GM19240 (cell line): ENCODE results near the gene STXBP6.

Experiments used
- DNase-seq: peaks from one replicate; pipeline ENCODE4 v3.0.0; 2011; ENCODE audit warnings: low spot score; ENCODE audit not compliant: insufficient read length

The STXBP6 gene

DNA sequence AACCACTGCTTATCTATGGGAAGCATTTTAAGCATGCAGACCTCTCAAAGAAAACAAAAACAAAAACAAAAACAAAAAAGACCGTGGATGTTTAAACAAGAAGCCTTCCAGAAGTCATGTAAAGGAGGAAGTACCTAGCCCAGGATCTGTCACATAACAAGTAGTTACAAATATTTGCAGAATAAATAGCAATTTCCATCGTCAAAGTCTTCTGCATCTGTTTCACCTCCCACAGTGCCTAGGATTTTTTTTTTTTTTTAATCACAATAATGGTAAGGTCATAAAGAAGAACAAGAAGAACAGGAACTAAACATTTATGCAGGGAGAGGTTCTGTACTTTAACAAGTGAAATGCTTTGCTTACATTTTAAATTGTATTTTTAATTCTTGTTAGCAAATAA lies 2.4 kb upstream of the STXBP6 start:
- DNase-seq = no peak

- DNase-seq = no peak
Observed at GRCh38 chr14:25050269-25051150, 563 bp upstream of the STXBP6 start.

DNA sequence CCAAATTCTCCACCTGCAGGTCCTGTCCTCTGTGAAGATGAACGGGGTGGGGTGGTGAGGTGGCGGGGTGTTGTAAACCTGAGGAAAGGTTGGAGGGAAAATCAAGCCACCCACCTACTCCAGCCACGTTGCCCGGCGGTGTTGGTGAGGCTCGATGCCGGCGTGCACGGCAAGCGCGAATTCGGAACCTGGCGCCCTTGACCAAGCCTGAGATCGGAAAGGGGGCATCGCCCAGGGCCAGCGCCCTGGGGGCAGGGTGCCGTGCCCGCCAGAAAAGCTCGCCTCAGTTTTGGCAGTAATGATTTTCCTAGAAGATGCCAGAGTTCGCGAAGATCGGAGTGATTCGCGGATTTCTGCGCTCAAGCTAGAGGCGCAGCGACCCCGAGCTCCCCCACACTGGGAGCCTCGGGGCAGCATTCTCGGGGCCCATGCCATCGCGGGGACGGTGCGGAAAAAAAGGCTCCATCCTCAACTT lies 817 bp downstream of the STXBP6 start:
- no peak for DNase-seq

GRCh38 chr14:25048170-25049016 lies 1.6 kb downstream of the STXBP6 start:
- DNase-seq = no peak

GRCh38 chr14:25046301-25046943 lies 3.5 kb downstream of the STXBP6 start:
- DNase-seq = no peak

GRCh38 chr14:25044106-25044698 lies 5.7 kb downstream of the STXBP6 start:
- DNase-seq = no peak

GRCh38 chr14:25042362-25043299 lies 7.3 kb downstream of the STXBP6 start:
- no peak for DNase-seq

DNA sequence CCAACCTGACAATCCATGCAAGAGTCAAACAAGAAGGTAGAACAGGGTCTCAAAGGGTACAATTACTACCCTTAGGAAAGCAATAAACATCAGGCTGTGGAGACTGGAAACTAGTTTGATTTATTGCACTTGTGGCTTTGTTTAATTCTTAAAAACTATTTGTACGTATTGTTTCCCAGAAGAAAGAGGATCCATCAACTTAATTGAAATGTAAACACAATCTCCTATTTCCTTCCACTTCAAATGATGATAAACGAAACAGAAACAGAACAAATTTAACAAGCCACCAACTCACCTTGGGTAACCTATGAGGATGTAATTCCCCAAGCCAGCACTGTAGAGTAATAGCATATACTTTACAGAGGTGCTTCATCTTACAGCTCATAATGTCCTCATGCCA lies 8.0 kb downstream of the STXBP6 start:
- no peak for DNase-seq

GRCh38 chr14:25041484-25041883 lies 8.5 kb downstream of the STXBP6 start:
- DNase-seq = no peak

DNA sequence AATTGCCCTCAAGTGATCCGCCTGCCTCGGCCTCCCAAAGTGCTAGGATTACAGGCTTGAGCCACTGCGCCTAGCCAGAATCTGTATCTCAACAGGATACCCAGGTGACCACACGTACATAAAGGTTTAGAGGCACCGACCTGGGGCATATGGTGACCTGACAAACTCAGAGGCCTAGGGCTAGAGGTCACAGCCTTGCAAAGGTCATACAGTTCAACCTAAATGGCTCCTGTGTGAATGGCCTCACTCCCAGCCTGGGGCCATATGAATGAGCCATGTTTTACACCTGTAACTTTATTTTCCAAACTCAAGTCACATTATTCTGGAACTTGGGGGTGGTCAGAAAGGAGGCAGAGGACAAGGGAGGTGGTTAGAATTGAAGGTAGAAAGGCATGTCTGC lies 10.0 kb downstream of the STXBP6 start:
- no peak for DNase-seq

DNA sequence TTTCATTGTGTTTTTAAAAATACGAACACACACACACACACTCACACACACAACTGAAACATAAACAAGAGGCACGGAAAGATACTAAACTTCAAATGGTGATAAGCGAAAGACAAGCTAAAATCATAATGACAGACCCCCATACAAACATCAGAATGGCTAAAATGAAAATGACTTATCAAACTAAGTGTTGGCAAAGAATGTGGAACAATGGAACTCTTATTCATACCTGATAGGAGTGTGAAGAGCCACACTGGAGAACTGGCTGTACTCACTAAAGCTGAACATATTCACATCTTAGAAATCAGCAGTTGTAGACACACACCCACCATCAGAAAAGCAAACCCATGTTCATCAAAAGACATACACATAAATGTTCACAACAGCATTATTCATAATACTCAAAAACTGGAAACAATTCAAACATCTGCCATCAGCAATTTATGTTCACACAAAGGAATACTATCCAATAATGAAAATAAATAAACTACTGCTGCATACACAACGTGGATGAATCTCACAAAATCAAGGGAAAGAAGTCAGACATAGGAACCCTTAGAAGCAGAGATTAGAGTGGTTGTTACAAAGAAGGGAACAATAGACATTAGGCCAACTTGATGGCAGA lies 11.8 kb downstream of the STXBP6 start:
- no peak for DNase-seq

GRCh38 chr14:25037032-25037431 lies 12.9 kb downstream of the STXBP6 start:
- no peak for DNase-seq

GRCh38 chr14:25034803-25035681 lies 14.9 kb downstream of the STXBP6 start:
- DNase-seq = no peak

DNA sequence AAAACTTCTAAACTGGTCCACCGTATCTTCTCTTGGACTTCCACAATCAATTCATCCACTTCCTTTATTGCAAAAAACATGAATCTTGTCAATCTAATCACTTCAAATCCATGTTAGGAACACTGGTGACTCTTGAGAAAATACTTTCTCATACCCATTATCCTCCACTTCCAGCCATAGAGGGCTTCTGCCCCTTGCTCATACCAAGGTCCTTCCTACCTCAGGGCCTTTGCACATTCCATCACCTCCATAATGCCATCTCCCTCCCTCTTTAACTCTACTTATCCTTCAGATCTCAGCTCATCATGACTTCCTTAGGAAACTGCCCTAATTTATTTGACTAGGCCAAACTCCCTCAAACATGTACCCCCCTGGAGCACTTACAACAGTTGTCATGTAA lies 16.6 kb downstream of the STXBP6 start:
- DNase-seq = no peak

DNA sequence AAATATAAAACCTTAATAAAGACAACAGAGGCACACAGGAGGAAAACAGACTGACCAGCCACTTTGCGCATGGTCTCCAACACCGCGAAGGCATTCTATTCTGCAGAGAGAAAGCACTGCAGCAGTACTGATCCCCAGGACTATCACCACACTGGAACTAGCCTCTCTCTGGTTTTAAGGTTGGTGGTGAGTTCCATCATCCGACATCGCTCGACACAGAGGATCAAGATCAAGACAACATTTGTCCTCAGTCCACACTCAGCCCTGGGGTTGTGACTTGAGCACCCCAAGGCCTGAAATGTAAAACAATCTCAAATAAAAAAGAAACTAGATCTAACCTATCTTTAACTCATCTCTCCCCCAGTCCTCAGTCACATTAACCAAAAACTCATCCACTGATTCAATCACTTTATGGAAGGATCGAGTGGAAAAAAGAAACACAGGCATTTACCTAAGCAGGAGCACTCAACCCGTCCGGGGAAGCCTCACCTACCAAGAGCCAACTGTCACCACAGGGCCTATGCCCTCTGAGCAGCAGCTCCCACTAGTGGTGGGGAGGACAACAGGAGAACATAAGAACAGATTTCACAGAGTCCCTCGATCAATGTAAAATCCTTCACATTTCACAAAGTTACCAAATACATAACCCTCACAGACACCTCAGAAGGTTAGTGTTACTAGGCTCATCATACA lies 17.7 kb downstream of the STXBP6 start:
- no peak for DNase-seq

DNA sequence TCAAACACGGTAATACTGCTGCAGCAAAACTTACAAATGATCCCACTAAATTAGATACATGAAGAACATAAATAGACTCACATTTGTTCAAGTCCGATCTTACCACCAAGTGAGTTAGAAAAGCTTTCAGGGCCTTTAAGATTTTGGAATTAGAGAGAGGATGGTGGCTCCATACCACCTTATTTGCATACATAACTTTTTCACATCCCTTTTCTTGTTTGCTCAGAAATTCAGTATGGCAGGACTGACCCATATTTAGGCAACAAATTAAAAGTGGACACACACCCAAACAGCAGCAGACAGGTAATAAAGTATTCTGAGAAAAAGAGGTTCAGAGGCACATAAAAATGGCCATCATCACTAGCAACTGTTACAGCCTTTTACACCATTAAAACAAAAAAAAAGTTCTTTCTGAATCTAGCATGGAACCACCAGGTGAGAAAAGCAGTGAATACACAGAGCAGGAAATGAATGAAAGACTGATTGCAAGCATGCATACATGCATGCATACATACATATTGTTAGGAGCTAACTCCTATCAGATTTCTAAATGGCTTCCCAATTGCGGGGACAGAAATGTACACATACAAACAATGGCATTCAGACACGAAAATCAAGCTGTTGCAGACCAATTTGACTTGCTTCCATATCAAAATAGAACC lies 23.3 kb downstream of the STXBP6 start:
- no peak for DNase-seq

DNA sequence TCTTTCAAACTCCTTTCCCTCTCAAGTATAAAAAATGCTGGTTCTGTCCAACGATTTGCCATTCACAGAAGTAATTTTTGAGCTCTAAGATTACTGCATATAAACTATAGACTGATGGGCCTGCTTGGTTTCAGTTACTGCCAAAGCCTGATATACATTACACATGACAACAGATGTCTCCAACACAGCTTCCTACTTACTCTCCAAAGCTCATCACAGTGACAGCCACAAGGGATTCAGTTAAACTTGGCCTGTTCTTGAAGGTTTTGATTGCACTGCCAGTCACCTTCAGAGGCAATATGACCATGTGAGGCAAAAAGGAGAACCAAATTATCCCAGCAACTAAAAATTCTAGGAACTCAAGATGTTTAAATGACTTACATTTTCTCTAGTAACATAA lies 30.1 kb downstream of the STXBP6 start:
- no peak for DNase-seq

GRCh38 chr14:25017562-25017961 lies 32.4 kb downstream of the STXBP6 start:
- DNase-seq = no peak
